Measurements from ENCODE around the gene TIMP3. TPM values are rescaled to one million over a fixed set of nuclear protein-coding genes. Genes with fewer than 3 reads are reported as not detected.

Gene TIMP3
- total and polyA plus RNA-seq, 2 of the 4 experiments (the other 2 are of a cell fraction) = 98.8 to 179 TPM

DNA sequence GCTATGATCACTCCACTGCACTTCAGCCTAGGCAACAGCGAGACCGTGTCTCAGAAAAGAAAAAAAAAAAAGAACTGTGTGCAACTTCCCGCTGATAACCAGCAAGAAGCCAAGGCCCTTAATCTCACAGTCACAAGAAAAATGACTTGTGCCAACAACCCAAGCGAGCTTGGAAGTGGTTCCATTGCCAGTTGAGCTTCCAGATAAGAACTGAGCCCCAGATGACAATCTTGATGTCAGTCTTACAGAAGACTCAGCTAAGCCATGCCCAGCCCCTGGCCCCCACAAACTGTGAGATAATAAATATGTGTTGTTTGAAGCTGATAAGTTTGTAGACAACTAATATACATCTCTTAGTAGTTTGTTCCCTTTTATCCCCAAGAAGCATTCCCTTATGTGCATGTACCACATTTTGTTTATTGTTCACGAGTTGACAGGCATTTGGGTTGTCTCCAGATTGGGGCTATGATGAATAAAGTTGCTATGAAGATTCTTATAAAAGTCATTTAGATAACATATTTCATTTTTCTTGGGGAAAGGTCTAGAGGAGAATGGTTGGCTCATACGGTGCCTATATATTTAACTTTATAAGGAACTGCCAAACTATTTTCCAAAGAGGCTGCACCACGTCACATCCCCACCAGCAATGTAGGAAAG lies 85.9 kb downstream of the TIMP3 start:
- Histone ChIP-seq H2AK5ac (ENCODE audit: low read depth, low read length) (no peak overlapping the region), H3K4me2 (ENCODE audit: low read depth, low read length) (no peak overlapping the region), H3K27me3 (ENCODE audit: control insufficient read depth, insufficient read depth, low read length) (peaks cover 27% of the 10 kb centered on the region), H2BK5ac (ENCODE audit: low read depth, low read length, poor library complexity, severe bottlenecking) (no peak overlapping the region), H4K5ac (ENCODE audit: low read depth, low read length) (no peak overlapping the region), H3K9ac (ENCODE audit: low read depth, low read length) (no peak overlapping the region), H3K14ac (replicated peaks; ENCODE audit: low read depth, low read length) (no peak overlapping the region), H2BK15ac (ENCODE audit: low read depth, low read length) (no peak overlapping the region), H3K79me1 (ENCODE audit: low read depth in 1 of 2, low read length in 2 of 2) (no peaks in the 10 kb centered on the region), H3K4ac (ENCODE audit: low read depth, low read length) (no peak overlapping the region), H3K9me1 (ENCODE audit: insufficient read depth, low read length) (no peaks in the 10 kb centered on the region), H4K8ac (ENCODE audit: low read depth in 2 of 2, low read length in 2 of 2) (no peak overlapping the region), H2BK20ac (ENCODE audit: low read depth, low read length) (no peak overlapping the region), H3K4me3 (ENCODE audit: insufficient read depth, low read depth, low read length) (no peak overlapping the region), H3K9me3 (ENCODE audit: control insufficient read depth, insufficient read depth, low read length) (no peaks in the 10 kb centered on the region), H3K4me1 (ENCODE audit: control insufficient read depth, insufficient read depth, low read length) (no peaks in the 10 kb centered on the region), H3K23ac (ENCODE audit: low read depth, low read length) (no peak overlapping the region), H2AFZ (replicated peaks; ENCODE audit: low read length, poor library complexity) (no peak overlapping the region), H4K91ac (ENCODE audit: insufficient read depth, low read depth, low read length) (no peak overlapping the region), H2AK9ac (replicated peaks; ENCODE audit: low read depth, low read length, poor library complexity) (no peak overlapping the region), H3K36me3 (ENCODE audit: control insufficient read depth, insufficient read depth, low read length) (no peaks in the 10 kb centered on the region), H3K27ac (ENCODE audit: insufficient read depth, low read length) (no peak overlapping the region), H3K56ac (ENCODE audit: extremely low read depth, insufficient read depth, low read length) (no peak overlapping the region), H3K18ac (ENCODE audit: low read depth, low read length) (no peak overlapping the region), H2BK120ac (ENCODE audit: low read depth, low read length) (no peak overlapping the region), H4K20me1 (ENCODE audit: insufficient read depth, low read length) (no peaks in the 10 kb centered on the region)
- dilution Hi-C loops (cut with HindIII; ENCODE audit: low sequenced_read_pairs, unreplicated experiment) = no loop called here
- in situ Hi-C loops (cut with MboI; ENCODE audit: low sequenced_read_pairs) = no loop called here
- TF ChIP-seq RFX5 (IDR thresholded peaks at IDR 0.05; ENCODE audit: low read depth, low read length) (no peak), MXI1 (IDR thresholded peaks at IDR 0.05; ENCODE audit: borderline replicate concordance, low read depth, low read length) (no peak), NFE2L2 (IDR thresholded peaks at IDR 0.05; ENCODE audit: low read depth, low read length) (no peak), FOS (IDR thresholded peaks at IDR 0.05; ENCODE audit: low read depth, low read length) (no peak), SMC3 (IDR thresholded peaks at IDR 0.05; ENCODE audit: low read depth, low read length) (no peak), CEBPB (IDR thresholded peaks at IDR 0.05; ENCODE audit: low read depth, low read length) (no peak), MAZ (IDR thresholded peaks at IDR 0.05; ENCODE audit: borderline replicate concordance, low read depth, low read length) (no peak), CHD1 (IDR thresholded peaks at IDR 0.05; ENCODE audit: low read depth, low read length) (no peak), BHLHE40 (IDR thresholded peaks at IDR 0.05; ENCODE audit: low read depth, low read length) (no peak), RAD21 (IDR thresholded peaks at IDR 0.05; ENCODE audit: low read length) (no peak)
- TF ChIP-seq, protein P1, sequence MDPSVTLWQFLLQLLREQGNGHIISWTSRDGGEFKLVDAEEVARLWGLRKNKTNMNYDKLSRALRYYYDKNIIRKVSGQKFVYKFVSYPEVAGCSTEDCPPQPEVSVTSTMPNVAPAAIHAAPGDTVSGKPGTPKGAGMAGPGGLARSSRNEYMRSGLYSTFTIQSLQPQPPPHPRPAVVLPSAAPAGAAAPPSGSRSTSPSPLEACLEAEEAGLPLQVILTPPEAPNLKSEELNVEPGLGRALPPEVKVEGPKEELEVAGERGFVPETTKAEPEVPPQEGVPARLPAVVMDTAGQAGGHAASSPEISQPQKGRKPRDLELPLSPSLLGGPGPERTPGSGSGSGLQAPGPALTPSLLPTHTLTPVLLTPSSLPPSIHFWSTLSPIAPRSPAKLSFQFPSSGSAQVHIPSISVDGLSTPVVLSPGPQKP (IDR thresholded peaks at IDR 0.05; ENCODE audit: borderline replicate concordance, low read depth, low read length) = no peak
- TF ChIP-seq, protein P2, sequence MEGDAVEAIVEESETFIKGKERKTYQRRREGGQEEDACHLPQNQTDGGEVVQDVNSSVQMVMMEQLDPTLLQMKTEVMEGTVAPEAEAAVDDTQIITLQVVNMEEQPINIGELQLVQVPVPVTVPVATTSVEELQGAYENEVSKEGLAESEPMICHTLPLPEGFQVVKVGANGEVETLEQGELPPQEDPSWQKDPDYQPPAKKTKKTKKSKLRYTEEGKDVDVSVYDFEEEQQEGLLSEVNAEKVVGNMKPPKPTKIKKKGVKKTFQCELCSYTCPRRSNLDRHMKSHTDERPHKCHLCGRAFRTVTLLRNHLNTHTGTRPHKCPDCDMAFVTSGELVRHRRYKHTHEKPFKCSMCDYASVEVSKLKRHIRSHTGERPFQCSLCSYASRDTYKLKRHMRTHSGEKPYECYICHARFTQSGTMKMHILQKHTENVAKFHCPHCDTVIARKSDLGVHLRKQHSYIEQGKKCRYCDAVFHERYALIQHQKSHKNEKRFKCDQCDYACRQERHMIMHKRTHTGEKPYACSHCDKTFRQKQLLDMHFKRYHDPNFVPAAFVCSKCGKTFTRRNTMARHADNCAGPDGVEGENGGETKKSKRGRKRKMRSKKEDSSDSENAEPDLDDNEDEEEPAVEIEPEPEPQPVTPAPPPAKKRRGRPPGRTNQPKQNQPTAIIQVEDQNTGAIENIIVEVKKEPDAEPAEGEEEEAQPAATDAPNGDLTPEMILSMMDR (conservative IDR thresholded peaks at IDR 0.05; ENCODE audit: low read depth, low read length) = no peak
- ChIA-PET POLR2A (ENCODE audit: unreplicated experiment) (no interaction called here), CTCF (no interaction called here)
- DNase-seq (no peak), ATAC-seq (ENCODE audit: low read depth) (no peak)
- WGBS, 2 experiments (ENCODE audit: extremely low coverage in 2 of 2, insufficient read length in 1 of 2) = 40% methylated on average over 1 of the region's 7 CpGs; no CpG with 5 or more reads in 1 of the 2 experiments
- intact Hi-C loops (cut with micrococcal nuclease) = loop anchor here (10.0 kb wide), 1 partner anchor 63 kb away; no protein-coding TSS in a partner anchor
- BruUV-seq (replicated peaks) = no TSS peak

Data from IMR-90 (cell line).